Measurements from ENCODE around the gene ZNF385B.

The ZNF385B gene

DNA sequence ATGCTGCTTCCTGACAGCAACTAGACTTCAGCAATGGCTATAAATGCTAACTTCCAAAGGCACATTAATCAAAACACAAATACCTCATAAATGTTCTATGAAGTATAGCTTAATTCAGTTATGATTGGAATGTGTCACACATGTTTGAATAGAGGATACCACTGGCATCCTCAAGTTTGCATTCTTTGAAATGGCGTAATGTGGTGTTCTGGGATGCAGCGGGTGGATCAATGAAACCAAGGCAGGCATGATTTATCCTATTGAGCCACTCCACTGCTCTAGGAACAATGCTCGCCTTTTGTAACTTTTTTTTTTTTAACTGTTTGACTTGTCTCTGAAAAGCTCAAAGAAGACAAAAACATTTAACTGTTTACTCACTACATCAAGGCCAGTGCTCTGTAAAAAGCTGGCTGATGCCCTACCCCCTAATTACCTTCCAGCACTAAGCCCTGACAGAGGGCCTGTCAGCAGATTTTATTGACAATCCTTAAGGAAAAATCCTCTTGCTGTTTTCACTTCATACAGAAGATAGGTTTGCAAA is 318.0 kb downstream of the ZNF385B start:
- DNase-seq: no peak

DNA sequence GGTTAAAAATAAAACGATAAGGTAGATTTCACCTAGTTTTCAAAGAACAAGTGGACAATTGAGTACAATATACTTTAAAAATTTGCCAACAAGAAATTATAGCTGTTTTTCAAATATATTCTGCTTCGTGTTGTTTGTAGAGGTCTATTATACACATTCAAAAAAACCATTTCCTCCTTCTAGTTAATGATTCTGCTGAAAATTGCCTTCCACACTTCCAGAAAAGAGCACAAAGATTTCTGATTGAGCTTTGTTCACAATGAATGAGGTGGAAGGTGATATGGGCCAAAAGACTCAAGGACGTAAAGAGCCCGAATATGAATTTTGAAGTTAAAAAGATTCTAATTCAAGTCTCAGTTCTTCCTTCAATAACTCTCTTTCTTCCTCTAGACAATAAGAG is 319.8 kb downstream of the ZNF385B start:
- no peak for DNase-seq

DNA sequence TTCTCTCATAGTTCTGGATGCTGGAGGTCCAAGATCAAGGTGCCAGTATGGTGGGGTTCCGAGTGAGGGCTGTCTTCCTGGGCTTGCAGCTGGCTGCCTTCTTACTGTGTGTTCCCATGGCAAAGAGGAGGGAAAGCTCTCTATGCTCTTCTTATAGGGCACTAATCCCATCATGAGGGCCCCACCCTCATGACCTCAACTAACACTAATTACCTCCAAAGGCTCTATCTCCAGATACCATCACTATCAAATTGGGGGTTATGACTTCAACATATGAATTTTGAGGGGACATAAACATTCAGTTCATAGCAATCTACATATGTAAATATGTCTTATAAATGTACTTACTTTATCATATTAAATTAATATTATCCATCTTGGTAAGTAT is 322.3 kb downstream of the ZNF385B start:
- no peak for DNase-seq

DNA sequence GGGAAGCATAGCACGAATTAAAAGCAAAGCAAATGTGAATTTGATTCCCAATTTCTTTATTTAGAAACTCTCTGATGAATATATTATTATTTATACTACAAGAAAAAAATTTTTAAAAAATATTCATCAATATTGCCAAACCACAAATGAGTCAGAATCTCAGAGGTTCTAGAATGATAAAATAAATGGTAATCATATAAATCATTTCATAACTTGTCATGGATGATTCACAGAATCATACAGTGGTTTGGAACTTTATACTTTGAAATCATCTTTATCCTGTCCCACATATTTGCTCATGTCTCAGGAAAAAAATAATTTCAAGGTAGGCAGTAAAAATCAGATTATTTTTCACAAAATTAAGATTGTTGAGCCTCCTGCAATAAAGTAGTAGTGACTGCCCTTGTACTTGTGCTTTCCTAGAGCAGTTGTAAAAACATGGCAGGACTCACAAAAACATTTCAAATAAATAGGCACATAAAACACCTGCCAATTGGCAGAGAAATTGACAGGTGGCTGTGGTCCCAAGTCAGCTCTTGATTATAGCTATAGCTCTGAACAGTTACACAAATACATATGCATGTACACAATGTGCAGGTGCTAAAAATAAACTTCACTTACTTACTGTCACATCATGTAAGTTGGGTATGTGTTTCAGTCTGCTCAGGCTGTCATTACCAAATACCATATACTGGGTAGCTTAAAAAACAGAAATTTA is 322.8 kb downstream of the ZNF385B start:
- no peak for DNase-seq

DNA sequence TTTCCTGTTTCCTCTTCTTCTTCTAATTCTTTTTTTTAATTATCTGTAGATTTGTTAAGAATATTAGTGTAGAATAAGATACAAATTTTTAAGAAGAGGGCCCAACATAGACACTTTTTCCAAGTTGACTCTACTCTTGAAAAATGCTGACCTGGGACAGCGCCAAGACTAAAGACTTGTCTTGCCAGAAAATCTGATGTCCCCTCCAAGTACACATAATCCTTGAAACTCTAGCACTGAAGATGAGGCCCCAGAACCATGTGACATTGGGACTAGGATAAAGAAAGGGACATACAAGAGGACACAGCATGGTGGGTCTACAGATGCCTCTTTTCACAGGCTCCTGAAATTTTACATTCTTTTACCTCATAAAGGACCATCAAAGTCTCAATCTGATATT is 325.2 kb downstream of the ZNF385B start:
- DNase-seq: no peak

DNA sequence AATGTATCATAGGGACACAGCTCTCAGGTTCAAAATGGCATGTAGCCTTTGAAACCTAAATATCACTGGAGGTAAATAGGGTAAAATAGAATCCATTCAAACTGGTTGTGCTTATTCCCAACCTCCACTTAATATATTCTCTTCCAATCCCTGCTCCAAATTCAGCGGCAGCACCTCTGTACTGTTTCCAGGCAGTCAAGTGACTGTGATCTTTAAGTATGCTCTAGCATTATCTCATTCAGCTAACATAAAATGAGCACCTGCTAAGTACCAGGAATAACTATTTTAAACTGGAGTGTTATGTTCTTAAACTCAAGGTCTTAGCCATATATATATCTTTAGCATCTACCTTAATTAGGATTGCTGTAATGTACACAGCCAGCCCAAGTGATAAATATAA is 327.5 kb downstream of the ZNF385B start:
- no peak for DNase-seq

DNA sequence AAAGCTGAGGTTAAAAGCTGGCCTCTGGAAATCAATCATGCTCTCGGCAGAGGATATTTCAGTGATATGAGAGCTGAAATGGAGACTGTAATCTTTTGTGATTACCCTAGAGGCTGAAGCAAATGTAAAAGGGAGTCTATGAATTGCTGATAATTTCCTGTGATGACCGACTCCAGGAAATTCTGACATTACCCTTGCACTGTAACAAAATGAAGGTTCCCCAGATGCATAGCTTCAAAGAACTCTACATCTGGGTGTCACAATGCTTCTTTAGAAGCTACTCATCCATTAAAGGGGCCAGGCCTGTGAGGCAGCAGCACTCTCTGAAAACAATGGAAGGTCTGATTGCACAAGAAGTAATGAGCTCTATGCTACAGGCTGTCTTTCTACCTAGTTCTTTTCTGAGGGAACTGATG is 328.5 kb downstream of the ZNF385B start:
- no peak for DNase-seq

DNA sequence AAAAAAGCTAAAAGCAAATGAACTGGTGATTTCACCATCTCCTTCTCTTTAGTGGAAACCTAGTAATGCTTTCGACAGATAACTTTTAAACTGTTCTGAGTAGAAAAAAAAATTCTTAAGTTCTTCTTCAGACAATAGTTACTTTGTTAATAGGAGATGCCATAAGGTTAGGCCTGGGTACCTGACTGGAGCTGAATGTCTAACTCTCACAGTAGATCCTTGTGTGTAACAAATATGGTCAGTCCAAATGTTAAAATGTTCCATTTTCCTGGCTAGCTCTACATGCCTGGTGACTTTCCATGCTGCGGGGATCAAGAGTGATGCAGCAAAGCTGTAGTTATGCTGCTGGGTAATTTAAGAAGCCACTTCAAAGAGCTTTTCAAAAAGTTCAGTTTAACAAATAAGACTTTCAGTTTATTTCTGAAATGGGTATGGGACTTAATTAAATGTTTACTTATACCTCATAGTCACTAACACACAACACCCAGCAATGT is 332.8 kb downstream of the ZNF385B start:
- DNase-seq: no peak

DNA sequence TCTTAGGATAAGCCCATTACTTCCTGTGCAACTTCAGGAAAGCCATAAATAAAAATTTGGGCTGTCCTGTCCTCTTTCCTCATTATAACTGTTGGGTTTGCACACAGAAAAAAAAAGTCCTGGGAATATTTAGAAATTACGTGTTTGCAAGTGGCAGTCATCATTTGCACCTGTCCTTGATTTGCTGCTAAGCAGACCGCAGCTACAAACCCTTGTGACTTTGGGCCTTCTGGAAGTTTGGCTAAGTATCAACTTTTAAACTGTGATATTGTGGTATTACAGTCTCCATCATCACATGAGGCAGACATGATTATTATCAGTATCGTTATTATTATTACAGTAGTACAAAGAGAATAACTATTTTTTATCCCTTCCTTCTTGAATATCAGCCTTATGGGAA is 336.1 kb downstream of the ZNF385B start:
- DNase-seq: no peak

DNA sequence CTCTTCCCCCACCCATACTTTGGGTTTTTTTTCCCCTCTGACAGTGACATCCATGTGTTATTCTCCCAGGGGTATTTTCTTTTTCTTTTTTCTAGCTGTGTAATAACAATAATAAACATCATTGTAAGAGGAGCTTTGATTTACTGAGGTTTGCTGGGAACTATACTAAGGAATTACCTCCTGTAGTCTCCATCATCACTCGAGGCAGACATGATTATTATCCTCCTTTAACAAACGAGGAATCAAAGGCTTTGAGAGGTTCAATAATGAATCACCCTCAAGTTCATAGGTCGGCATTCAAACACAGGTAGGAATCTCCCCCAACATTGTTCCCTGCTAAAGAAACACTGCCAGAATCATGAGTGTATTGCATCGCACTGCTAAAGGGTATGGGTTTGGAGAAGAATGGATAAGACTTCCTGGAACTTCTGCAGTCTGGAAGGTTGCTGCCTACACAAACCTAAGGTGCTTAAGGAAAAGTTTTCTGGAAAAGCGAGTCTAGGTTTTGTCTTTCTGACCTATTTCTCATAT is 336.5 kb downstream of the ZNF385B start:
- DNase-seq: no peak

DNA sequence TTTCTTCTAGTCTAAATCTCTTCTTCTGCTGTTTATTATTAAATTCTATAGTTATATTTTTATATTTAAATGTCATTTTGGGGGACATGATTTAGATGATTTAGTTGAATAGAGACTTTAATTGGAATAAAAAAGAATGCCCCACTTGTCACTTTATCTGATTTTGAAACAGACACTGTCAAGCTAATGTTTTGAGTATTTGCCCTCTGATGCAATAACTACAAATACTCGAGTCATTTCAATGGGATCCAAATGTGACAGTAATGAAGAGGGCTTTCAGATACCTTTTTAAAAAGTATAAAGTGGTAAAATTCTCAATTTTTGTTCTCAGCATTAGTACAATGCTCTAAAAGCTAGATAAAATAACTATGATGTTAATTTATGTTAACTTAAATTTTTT is 339.5 kb downstream of the ZNF385B start:
- DNase-seq: no peak

DNA sequence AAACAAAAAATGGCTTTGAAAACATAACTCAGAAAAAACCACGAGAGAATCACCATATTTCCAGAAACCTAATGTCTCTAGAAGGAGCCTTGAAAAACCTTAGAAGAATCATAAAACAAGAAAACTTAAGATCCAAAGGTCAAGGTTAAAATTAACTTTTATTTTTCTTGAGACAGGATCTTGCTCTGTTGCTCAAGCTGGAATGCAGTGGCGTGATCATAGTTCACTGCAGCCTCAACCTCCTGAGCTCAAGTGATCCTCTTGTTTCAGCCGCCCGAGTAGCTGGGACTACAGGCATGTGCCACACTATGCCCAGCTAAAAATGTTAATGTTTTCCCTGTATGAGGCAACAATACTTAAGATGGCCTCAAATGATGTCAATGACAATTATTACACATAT is 342.6 kb downstream of the ZNF385B start:
- DNase-seq: no peak

DNA sequence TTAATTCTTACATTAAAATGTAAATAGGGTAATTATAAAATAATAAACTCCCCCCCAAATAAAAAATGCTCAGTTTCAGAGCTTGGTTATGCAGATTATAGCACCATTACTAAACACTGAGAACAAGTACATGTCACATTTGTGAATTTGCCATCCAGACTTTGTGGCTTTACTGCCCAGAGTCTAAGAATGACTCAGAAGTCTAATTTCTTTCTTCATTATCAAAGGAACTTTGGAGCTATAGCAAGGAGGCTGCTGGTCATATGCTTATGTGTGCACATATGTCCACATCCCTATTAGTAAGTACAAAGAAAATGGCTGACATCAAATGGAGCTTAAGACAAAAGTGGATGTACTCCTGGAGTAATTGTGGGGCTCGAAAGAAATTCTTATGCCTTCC is 348.2 kb downstream of the ZNF385B start:
- DNase-seq: no peak

DNA sequence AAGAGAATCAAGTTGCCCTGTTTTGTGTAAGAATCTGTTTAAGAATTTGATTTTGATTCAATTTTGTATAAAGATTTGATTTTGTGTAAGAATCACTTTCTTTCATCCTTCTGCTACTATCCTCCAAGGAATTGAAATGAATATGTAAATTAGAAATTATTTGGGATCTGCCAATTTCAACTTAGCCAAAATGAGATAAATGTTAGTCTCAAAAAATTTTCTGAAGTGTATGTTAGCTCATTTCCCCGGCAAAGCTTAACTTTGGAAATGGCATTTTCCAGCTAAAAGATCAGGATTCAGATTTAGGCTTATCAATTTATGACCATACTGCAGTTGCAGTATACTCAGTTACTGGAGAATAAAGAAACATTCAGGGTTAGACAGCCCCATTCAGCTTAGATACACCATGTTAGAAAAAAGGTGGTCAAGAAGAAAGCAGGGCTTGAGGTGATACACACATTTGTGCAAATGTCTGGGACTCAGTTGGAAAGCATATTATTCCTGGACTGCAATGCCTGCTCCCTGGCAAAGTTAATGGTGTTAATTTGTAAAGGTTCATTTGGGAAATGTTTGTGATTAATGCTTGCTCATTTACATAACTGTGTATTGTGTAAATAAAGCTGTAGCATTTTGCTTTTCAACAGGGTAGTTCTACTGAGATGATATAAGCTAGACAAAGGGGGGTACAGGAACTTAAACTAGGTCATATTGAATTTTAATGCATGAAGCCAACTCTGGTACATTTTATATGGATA is 349.0 kb downstream of the ZNF385B start:
- DNase-seq: no peak

DNA sequence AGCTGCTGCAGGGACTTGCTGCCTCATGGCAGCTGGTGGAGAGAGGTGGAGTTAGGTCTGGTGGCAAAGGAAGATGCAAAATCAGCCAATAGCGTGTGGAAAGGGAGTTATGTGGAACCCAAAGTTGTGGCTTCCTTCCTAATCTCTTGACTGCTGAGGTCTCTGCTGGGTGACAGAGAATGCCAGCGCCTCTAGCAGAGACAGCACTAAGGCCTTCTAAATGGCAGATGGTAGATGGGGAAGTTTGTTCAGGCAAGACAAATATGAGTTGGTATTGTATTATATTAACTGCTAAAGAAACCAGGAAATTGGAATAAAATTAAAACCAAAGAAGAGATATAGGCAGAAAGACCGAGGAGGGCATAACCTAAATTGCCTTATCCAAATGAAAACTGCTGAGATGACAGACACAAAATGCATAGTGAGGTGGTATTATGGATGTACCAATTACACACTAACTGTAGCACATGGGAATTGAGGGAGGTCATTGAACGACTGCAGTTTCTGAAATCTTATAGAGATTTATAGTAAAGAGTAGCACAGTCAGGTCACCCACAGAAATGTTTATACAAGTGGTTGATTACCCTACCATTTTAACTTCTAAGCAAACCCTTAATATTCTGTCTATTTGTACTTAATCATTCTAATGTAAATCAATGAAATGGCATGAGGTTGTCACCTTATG is 350.2 kb downstream of the ZNF385B start:
- DNase-seq: no peak

DNA sequence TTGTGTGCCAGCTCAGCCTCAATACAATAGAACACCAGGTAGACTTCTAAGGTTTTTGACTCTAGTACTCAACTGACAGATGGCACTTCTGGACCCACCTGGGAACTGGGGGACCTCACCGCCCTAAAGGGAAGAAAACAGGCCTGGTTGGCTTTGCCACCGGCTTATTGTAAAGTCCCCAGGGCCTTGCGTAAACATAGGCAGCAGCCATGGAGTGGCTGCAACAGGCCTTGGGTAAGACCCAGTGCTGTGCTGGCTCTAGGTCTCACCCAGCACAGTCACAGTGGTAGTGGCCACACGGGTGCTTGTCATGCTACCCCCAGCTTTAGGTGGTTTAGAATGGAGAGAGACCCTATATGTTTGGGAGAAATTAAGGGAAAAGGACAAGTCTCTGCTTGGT is 366.1 kb downstream of the ZNF385B start:
- DNase-seq: no peak

DNA sequence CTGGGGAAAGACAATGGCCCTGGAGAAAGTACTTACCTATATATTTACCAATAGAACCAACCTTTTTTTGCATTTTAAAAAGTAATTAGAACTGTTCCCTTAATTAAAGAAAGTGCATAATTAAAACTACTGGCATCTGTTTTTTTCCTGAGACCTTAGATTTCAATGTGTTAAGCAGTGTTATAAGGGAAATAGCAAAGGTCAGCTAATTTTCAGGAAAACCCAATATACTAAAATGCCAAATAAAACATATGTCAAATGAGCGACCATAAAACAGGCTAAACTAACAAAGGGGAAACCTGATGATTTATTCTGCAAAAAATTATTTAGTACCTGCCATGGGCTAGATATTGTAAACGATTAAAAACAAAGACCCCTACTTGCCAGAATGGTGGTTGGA is 372.8 kb downstream of the ZNF385B start:
- DNase-seq: no peak

DNA sequence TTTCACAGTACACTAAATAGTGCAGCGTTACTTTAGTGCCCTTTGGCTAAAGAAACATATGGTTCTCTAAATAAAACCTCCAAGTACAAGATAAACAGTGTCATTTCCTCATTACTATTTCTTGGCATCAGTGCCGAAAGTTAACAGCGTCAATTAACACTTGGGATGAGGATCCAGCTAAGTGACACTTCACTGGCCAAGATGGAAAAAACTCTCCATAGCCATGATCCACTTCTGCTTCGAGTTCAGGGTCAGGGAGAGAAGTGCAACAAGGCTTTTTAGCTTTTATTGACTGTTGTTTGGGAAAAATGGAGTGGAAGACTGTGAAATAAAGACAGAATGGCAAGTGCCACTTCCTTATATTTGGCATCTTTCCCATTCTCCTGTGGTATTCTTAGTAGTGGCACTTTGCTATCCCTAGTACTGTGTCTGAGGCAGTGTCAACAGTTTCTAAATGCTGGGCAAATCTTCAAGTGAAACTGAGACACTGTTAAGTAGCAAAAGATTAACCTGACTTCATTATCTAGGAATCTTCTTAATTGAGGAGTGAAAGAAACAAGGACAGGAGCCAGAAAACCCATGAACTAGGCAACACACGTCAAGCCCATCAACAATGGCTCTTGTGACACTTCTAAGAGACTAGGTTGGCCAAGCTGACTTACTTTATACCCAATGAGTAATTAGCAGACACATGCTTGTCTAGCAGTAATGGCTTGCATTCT is 374.2 kb downstream of the ZNF385B start:
- DNase-seq: no peak

DNA sequence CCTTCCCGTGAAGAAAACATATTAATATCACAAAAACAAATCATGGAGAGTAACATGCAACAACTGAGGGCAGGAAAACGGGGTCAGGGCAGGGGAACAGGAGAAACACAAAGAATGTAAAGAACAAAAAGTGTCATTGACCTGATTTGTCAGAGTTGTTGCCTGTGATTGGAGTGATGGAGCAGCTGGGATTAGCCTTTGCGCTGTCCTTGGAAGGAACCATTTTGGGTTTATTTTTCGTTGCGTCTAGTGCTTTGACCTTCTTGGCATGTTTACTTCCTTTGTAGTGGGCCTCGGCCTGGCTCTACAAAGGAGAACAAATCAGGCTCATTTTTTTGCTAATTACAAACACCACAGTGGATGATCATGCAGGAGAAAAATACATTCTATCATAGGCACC is 378.3 kb downstream of the ZNF385B start:
- no peak for DNase-seq

DNA sequence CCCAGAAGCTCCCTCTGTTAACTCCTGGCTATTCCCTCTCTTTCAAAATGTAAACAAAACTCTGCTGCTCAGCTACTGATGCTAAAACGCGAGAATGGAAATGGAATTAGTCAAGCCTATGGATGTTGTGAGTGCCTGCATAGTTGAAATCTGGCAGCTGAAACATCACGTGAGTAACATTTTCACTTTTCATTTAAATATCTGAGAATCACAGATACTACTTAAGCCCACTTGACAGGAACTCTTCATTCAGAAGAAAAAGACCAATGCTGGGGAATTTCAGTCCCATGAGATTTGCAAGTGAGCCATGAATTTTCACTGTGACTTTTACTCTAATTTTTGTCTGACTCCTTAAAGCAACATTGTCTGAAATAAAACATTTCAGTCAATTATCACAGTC is 381.5 kb downstream of the ZNF385B start:
- DNase-seq: no peak

DNA sequence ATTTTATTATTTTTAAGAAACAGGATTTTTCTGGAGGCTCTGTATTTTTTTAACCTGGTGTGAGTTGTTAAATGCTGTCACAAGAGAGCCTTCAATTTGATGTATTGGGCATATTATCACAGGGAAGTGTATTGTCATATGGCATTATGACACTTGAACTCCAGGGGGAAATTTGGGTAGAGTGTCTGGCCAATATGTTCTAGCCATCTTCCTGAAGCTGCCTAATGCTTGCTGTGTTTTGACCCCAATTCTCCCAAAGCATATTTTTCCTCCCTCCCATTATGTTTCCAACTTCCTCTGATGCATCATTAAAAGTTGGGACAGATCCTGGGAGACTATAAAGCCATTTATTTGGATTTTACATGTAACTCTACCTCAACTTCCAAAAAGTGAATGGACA is 382.6 kb downstream of the ZNF385B start:
- no peak for DNase-seq

DNA sequence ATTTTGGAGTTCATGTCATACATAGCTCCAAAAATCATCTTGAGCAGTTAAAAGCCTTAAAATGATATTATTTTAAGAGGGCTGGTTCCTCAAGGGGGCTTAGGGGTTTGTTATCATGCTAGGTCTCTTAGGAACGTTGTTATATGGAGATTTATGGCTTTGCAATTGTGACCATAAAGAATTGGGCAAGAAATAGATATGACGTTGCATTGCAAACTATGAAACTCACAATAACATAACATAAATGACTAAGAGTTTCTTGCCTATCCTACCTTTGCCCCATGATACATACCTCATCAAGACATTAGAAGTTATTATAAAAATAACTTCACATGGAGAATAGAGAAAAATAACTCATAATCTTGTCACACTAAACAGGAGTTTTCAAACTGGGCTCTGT is 390.4 kb downstream of the ZNF385B start:
- no peak for DNase-seq

DNA sequence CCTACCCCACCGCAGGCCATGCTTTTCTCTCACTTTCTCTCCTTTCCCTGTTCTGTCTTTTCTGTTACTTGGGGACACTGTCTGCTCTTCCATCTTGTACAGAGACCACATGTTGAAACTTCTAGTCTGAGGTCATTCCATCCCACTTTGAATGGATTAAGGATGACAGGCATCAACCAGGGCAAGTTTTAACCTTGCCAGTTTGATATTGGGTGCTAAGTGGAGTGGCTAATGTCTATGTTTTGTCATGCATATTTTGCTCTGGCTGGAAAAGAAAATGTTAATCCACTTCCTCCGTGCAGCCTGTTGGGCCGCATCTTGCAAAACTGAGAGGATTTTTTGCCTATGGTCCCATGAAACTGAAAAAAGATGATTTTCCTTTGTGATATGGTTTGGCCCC is 391.3 kb downstream of the ZNF385B start:
- no peak for DNase-seq
